Measurements from ENCODE around the gene CSMD2.

- TF ChIP-seq CTCF (IDR thresholded peaks at IDR 0.05; ENCODE audit: low read length) (no peak), EZH2 (optimal IDR thresholded peaks at IDR 0.05; ENCODE audit: low read depth, low read length) (no peak), EZH2phosphoT487 (IDR thresholded peaks at IDR 0.05; ENCODE audit: low read length) (no peak)
These were observed 387.7 kb downstream of the CSMD2 start for GRCh38 chr1:33777337-33777736.

All from MM.1S (cell line).